Middle frontal gyrus (tissue), 1 donor: ENCODE data around the gene MAML2.

Experiments used
- DNase-seq: peaks from one replicate; pipeline ENCODE4 v3.0.0-alpha.2; 2015; ENCODE audit warnings: low spot score; ENCODE audit errors: extremely low spot score

Gene MAML2

GRCh38 chr11:96105197-96105895 lies 237.6 kb downstream of the MAML2 start:
- DNase-seq: no peak

- no peak for DNase-seq
Measured at GRCh38 chr11:96104496-96104895, 238.5 kb downstream of the MAML2 start.

GRCh38 chr11:96103721-96104120 lies 239.3 kb downstream of the MAML2 start:
- DNase-seq: no peak

GRCh38 chr11:96103102-96103501 lies 239.9 kb downstream of the MAML2 start:
- no peak for DNase-seq

GRCh38 chr11:96102664-96103078 lies 240.3 kb downstream of the MAML2 start:
- no peak for DNase-seq

GRCh38 chr11:96101146-96101545 lies 241.8 kb downstream of the MAML2 start:
- no peak for DNase-seq

GRCh38 chr11:96098511-96099241 lies 244.3 kb downstream of the MAML2 start:
- no peak for DNase-seq

GRCh38 chr11:96097844-96098421 lies 245.1 kb downstream of the MAML2 start:
- DNase-seq: no peak

- DNase-seq: no peak
Measured at GRCh38 chr11:96096360-96096759, 246.6 kb downstream of the MAML2 start.

GRCh38 chr11:96095884-96096303 lies 247.1 kb downstream of the MAML2 start:
- no peak for DNase-seq

- DNase-seq: no peak
Measured at GRCh38 chr11:96094156-96094555, 248.8 kb downstream of the MAML2 start.

GRCh38 chr11:96092511-96092910 lies 250.5 kb downstream of the MAML2 start:
- no peak for DNase-seq

GRCh38 chr11:96091476-96091875 lies 251.5 kb downstream of the MAML2 start:
- DNase-seq: no peak

- no peak for DNase-seq
Measured at GRCh38 chr11:96090711-96091110, 252.3 kb downstream of the MAML2 start.

GRCh38 chr11:96088914-96089313 lies 254.1 kb downstream of the MAML2 start:
- no peak for DNase-seq

- DNase-seq: no peak
Measured at GRCh38 chr11:96086111-96086510, 256.9 kb downstream of the MAML2 start.

- no peak for DNase-seq
Measured at GRCh38 chr11:96085319-96085930, 257.6 kb downstream of the MAML2 start.

- DNase-seq: no peak
Measured at GRCh38 chr11:96084610-96085318, 258.2 kb downstream of the MAML2 start.

- DNase-seq: no peak
Measured at GRCh38 chr11:96082936-96083335, 260.1 kb downstream of the MAML2 start.

- no peak for DNase-seq
Measured at GRCh38 chr11:96082002-96082899, 260.7 kb downstream of the MAML2 start.
